GM18951 (cell line): ENCODE measurements around the gene TENM4.

ENCODE experiments used
- POLR2A ChIP-seq: IDR thresholded peaks from 4 replicates; pipeline ENCODE4 v1.6.1; 2011; ENCODE audit warnings: mild to moderate bottlenecking; ENCODE audit not compliant: insufficient read length, insufficient read depth; ENCODE audit errors: extremely low read depth
- in situ Hi-C: fragments of 300-500 bp; cut with MboI; formaldehyde crosslinking; loops from one replicate; pipeline ENCODE4 v1.12.0; 2022; ENCODE audit warnings: low sequenced_read_pairs, mixed read lengths, inconsistent platforms; ENCODE audit not compliant: unreplicated experiment

TENM4 gene

GRCh38 chr11:79440571-79441460, at the start of gene TENM4:
Gene TENM4, minus strand, starts transcription at chr11:79441030. Its CDS starts 371,086 bp downstream, at chr11:79069944.
- in situ Hi-C loops = no loop called here
- TF ChIP-seq POLR2A = no peak

GRCh38 chr11:79488286-79488685, 47.5 kb upstream of the TENM4 start:
- no peak for TF ChIP-seq POLR2A
- in situ Hi-C loops = no loop called here

- in situ Hi-C loops = no loop called here
- TF ChIP-seq POLR2A = no peak
Measured at GRCh38 chr11:79487412-79487811, 46.6 kb upstream of the TENM4 start.

- in situ Hi-C loops = no loop called here
- TF ChIP-seq POLR2A = no peak
Measured at GRCh38 chr11:79486242-79486984, 45.6 kb upstream of the TENM4 start.

GRCh38 chr11:79485694-79486093, 44.9 kb upstream of the TENM4 start:
- TF ChIP-seq POLR2A = no peak
- in situ Hi-C loops = no loop called here

GRCh38 chr11:79484872-79485271, 44.0 kb upstream of the TENM4 start:
- in situ Hi-C loops = no loop called here
- no peak for TF ChIP-seq POLR2A

GRCh38 chr11:79482800-79483199, 42.0 kb upstream of the TENM4 start:
- in situ Hi-C loops = no loop called here

GRCh38 chr11:79481795-79482194, 41.0 kb upstream of the TENM4 start:
- no peak for TF ChIP-seq POLR2A
- in situ Hi-C loops = no loop called here

More at GRCh38 chr11:79482800-79483199, 42.0 kb upstream of the TENM4 start:
- TF ChIP-seq POLR2A = no peak

- no peak for TF ChIP-seq POLR2A
- in situ Hi-C loops = no loop called here
Measured at GRCh38 chr11:79480864-79481263, 40.0 kb upstream of the TENM4 start.

GRCh38 chr11:79472819-79473529, 32.1 kb upstream of the TENM4 start:
- in situ Hi-C loops = no loop called here
- no peak for TF ChIP-seq POLR2A

GRCh38 chr11:79471071-79471844, 30.4 kb upstream of the TENM4 start:
- in situ Hi-C loops = no loop called here
- TF ChIP-seq POLR2A = no peak

- in situ Hi-C loops = no loop called here
- no peak for TF ChIP-seq POLR2A
Measured at GRCh38 chr11:79470161-79470560, 29.3 kb upstream of the TENM4 start.

- TF ChIP-seq POLR2A = no peak
- in situ Hi-C loops = no loop called here
Measured at GRCh38 chr11:79467761-79468160, 26.9 kb upstream of the TENM4 start.

GRCh38 chr11:79466411-79466810, 25.6 kb upstream of the TENM4 start:
- in situ Hi-C loops = no loop called here
- TF ChIP-seq POLR2A = no peak
